Measurements from ENCODE around the gene PYROXD2.

GRCh38 chr10:98436704-98437103, 21.7 kb upstream of the PYROXD2 start:
- TF ChIP-seq, protein P1, sequence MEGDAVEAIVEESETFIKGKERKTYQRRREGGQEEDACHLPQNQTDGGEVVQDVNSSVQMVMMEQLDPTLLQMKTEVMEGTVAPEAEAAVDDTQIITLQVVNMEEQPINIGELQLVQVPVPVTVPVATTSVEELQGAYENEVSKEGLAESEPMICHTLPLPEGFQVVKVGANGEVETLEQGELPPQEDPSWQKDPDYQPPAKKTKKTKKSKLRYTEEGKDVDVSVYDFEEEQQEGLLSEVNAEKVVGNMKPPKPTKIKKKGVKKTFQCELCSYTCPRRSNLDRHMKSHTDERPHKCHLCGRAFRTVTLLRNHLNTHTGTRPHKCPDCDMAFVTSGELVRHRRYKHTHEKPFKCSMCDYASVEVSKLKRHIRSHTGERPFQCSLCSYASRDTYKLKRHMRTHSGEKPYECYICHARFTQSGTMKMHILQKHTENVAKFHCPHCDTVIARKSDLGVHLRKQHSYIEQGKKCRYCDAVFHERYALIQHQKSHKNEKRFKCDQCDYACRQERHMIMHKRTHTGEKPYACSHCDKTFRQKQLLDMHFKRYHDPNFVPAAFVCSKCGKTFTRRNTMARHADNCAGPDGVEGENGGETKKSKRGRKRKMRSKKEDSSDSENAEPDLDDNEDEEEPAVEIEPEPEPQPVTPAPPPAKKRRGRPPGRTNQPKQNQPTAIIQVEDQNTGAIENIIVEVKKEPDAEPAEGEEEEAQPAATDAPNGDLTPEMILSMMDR (IDR thresholded peaks at IDR 0.05) = no peak
- TF ChIP-seq POLR2A (IDR thresholded peaks at IDR 0.05) (no peak), EP300 (IDR thresholded peaks at IDR 0.05) (no peak)
